Gastroesophageal sphincter (tissue), 4 donors: Measurements from ENCODE around the gene ACVR1B. TPM values are rescaled to one million over a fixed set of nuclear protein-coding genes. Genes with fewer than 3 reads are reported as not detected.

ENCODE experiments used
- ATAC-seq: fragments of 150-250 bp; one replicate; pipeline ENCODE4 v1.9.1; 2016; ENCODE audit warnings: mild to moderate bottlenecking, moderate library complexity
- H3K27ac ChIP-seq, 4 donors: fragments of 200-600 bp; sonication (generic) in 3 of 4; 1 replicate in 3 of 4; 2 replicates in 1 of 4; pipeline ENCODE4 v1.5.1; 2016 to 2019
- H3K27me3 ChIP-seq: fragments of 200-600 bp; sonication (generic); one replicate; pipeline ENCODE4 v1.5.1; 2019
- H3K36me3 ChIP-seq, 2 donors: fragments of 200-600 bp; sonication (generic); one replicate each; pipeline ENCODE4 v1.5.1; 2019; ENCODE audit warnings: control low read depth in 1 of 2
- H3K4me1 ChIP-seq, 3 donors: fragments of 200-600 bp; sonication (generic); 1 replicate in 2 of 3; 2 replicates in 1 of 3; pipeline ENCODE4 v1.5.1; 2016 to 2019; ENCODE audit warnings: control low read depth in 2 of 3
- H3K4me3 ChIP-seq, 2 donors: fragments of 200-600 bp; sonication (generic); one replicate each; pipeline ENCODE4 v1.5.1; 2019; ENCODE audit warnings: mild to moderate bottlenecking in 1 of 2, moderate library complexity in 1 of 2
- H3K9me3 ChIP-seq, 3 donors: fragments of 200-600 bp; sonication (generic); one replicate each; pipeline ENCODE4 v1.5.1; 2017 to 2019; ENCODE audit warnings: control low read depth in 2 of 3
- CTCF ChIP-seq, 4 experiments: fragments of 200-600 bp in 2 of 4; fragments of 450-650 bp in 2 of 4; sonication (generic) in 1 of 4; IDR thresholded peaks; one replicate each; pipeline ENCODE4 v1.5.1; 2017 to 2019; ENCODE audit warnings: antibody characterized with exemption in 4 of 4, mild to moderate bottlenecking in 2 of 4, moderate library complexity in 2 of 4
- EP300 ChIP-seq: sonication (generic); formaldehyde crosslinking; IDR thresholded peaks from one replicate; pipeline ENCODE4 v1.6.1; 2017; ENCODE audit warnings: antibody characterized with exemption, mild to moderate bottlenecking
- POLR2A ChIP-seq, 2 donors: fragments of 450-650 bp; IDR thresholded peaks; one replicate each; pipeline ENCODE4 v1.6.1; 2017; ENCODE audit warnings: antibody characterized with exemption in 2 of 2, mild to moderate bottlenecking in 2 of 2, moderate library complexity in 1 of 2
- POLR2AphosphoS5 ChIP-seq: sonication (generic); formaldehyde crosslinking; IDR thresholded peaks from one replicate; pipeline ENCODE4 v1.6.1; 2017; ENCODE audit warnings: antibody characterized with exemption
- WGBS, 2 donors: methylation state at CpG; one replicate each; pipeline ENCODE4 v1.1.5; 2018; ENCODE audit warnings: low coverage in 1 of 2; 5-methylcytosine and 5-hydroxymethylcytosine counted together
- total RNA-seq, 4 donors: library from RNA; depleted of rRNA; stranded (reverse); fragments of >200 nt; gene quantifications; one replicate each; pipeline ENCODE4 v1.1.0, GENCODE V29; 2016

Gene ACVR1B
- total RNA-seq, 4 donors from 2014 or later = 6.5 to 17.9 (median 10.5) TPM

GRCh38 chr12:52007982-52008510, 56.5 kb downstream of the ACVR1B start:
- Histone ChIP-seq H3K4me3 (peak overlapping the region; percentile 35 to 85), H3K27ac (peak overlapping the region; percentile 5 to 89 (median 88)), H3K9me3 (no peaks in the 10 kb centered on the region), H3K36me3 (peaks cover 0 to 25% of the 10 kb centered on the region in 2 donors), H3K27me3 (peaks cover 31% of the 10 kb centered on the region), H3K4me1 (peaks cover 0 to 83% (median 15%) of the 10 kb centered on the region in 3 donors)
- no peak for ATAC-seq
- no peak for TF ChIP-seq POLR2AphosphoS5
- no peak for TF ChIP-seq EP300
- TF ChIP-seq CTCF (IDR thresholded peaks at IDR 0.05) = no peak
- TF ChIP-seq POLR2A (IDR thresholded peaks at IDR 0.05) = no peak
- WGBS, 2 donors = 57% methylated on average over 1 of the region's 5 CpGs; no CpG with 5 or more reads in 1 of the 2 donors

GRCh38 chr12:52009081-52009751, 57.7 kb downstream of the ACVR1B start:
- peaks cover 0 to 35% of the 10 kb centered on the region in 2 donors for H3K36me3 ChIP-seq
- peaks cover 0 to 78% (median 15%) of the 10 kb centered on the region in 3 donors for H3K4me1 ChIP-seq
- peak overlapping the region; percentile 20 to 89 (median 88) for H3K27ac ChIP-seq
- 80% methylated on average over 2 of the region's 10 CpGs; no CpG with 5 or more reads in 1 of the 2 donors for WGBS, 2 donors
- H3K4me3 ChIP-seq = peak overlapping the region in 1 of 2 donors; percentile 85
- no peaks in the 10 kb centered on the region for H3K9me3 ChIP-seq
- peaks cover 31% of the 10 kb centered on the region for H3K27me3 ChIP-seq
- TF ChIP-seq POLR2A (IDR thresholded peaks at IDR 0.05) (no peak), CTCF (IDR thresholded peaks at IDR 0.05) (no peak), EP300 (no peak), POLR2AphosphoS5 (no peak)
- no peak for ATAC-seq

- Histone ChIP-seq H3K27ac (peak overlapping the region; percentile 16 to 89 (median 88)), H3K4me3 (peak overlapping the region in 1 of 2 donors; percentile 85), H3K4me1 (peaks cover 0 to 73% (median 15%) of the 10 kb centered on the region in 3 donors), H3K36me3 (peaks cover 0 to 42% of the 10 kb centered on the region in 2 donors), H3K9me3 (no peaks in the 10 kb centered on the region), H3K27me3 (peaks cover 24% of the 10 kb centered on the region)
- peak; percentile 74 for ATAC-seq
- TF ChIP-seq POLR2A (IDR thresholded peaks at IDR 0.05) (peak in 1 of 2 donors; percentile 18), POLR2AphosphoS5 (peak; percentile 62), EP300 (no peak), CTCF (IDR thresholded peaks at IDR 0.05) (no peak)
- no CpG with 5 or more reads among the region's 11 CpGs for WGBS, 2 donors
Observed at GRCh38 chr12:52010152-52010622, 58.7 kb downstream of the ACVR1B start.

GRCh38 chr12:52010692-52011601, 59.4 kb downstream of the ACVR1B start:
- peaks cover 18% of the 10 kb centered on the region for H3K27me3 ChIP-seq
- ATAC-seq = peak; percentile 10
- H3K27ac ChIP-seq = peak overlapping the region in 3 of 4 donors; percentile 87 to 89 (median 89)
- WGBS, 2 donors = 21 to 53% methylated on average over 3 to 5 of the region's 8 CpGs
- no peaks in the 10 kb centered on the region for H3K9me3 ChIP-seq
- TF ChIP-seq CTCF (IDR thresholded peaks at IDR 0.05) (no peak), POLR2A (IDR thresholded peaks at IDR 0.05) (no peak), EP300 (no peak), POLR2AphosphoS5 (no peak)
- peaks cover 0 to 69% (median 15%) of the 10 kb centered on the region in 3 donors for H3K4me1 ChIP-seq
- peaks cover 0 to 48% of the 10 kb centered on the region in 2 donors for H3K36me3 ChIP-seq
- H3K4me3 ChIP-seq = peak overlapping the region in 1 of 2 donors; percentile 85
